HEK293 (cell line): ENCODE data around the gene RANBP10.

ENCODE experiments used
- KLF17 ChIP-seq: fragments of 450-650 bp; formaldehyde crosslinking; IDR thresholded peaks from 2 replicates; pipeline ENCODE4 v1.5.1; 2016; ENCODE audit warnings: missing biosample characterization, missing genetic modification characterization
- REST ChIP-seq: fragments of 450-650 bp; formaldehyde crosslinking; IDR thresholded peaks from 2 replicates; pipeline ENCODE4 v1.5.1; 2016; ENCODE audit warnings: missing biosample characterization, missing genetic modification characterization

GRCh38 chr16:67674851-67675578, 131.3 kb downstream of the RANBP10 start:
- TF ChIP-seq REST (tag by site-specific recombination) (no peak), KLF17 (tag by site-specific recombination) (no peak)
